Omental fat pad (tissue), 4 donors: Measurements from ENCODE around the gene RAB1A. TPM values are rescaled to one million over a fixed set of nuclear protein-coding genes. Genes with fewer than 3 reads are reported as not detected.

Source experiments
- ATAC-seq: fragments of 150-250 bp; one replicate; pipeline ENCODE4 v1.9.1; 2016; ENCODE audit warnings: mild to moderate bottlenecking, moderate library complexity; ENCODE audit not compliant: low FRiP score
- DNase-seq: peaks from one replicate; pipeline ENCODE4 v3.0.0-alpha.2; 2019; ENCODE audit warnings: low spot score
- total RNA-seq, 4 donors: library from RNA; depleted of rRNA; stranded (reverse); fragments of >200 nt; gene quantifications; one replicate each; pipeline ENCODE4 v1.1.0, GENCODE V29; 2016
- TF ChIP-seq, protein P1 (sequence below), 3 donors: fragments of 450-650 bp; IDR thresholded peaks; one replicate each; pipeline ENCODE4 v1.5.1; 2016 to 2017; ENCODE audit warnings: antibody characterized with exemption in 3 of 3, mild to moderate bottlenecking in 3 of 3, moderate library complexity in 2 of 3

The RAB1A gene
- total RNA-seq, 4 donors from 2014 or later, result 100 to 177 (median 113) TPM

DNA sequence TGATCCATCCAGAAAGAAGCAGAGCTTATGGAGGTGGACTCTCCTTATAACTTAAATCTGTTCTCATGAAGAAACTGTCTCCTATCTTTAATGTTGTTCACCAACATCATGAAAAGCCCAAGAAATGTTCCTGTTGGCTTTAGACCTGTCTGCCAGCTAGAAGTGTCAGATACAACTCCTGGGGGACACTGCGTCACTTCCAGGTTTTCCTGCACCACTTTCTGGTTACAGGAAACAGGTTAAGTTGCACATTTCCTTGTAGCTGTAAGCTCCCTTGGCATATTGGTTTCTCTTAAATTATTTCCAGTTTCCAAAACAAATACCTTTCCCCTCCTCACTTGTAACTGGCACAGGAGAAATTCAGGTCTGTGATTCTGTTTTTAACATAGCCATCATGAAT is 70.8 kb downstream of the RAB1A start:
- no peak for ATAC-seq
- no peak for DNase-seq
- TF ChIP-seq, protein P1, sequence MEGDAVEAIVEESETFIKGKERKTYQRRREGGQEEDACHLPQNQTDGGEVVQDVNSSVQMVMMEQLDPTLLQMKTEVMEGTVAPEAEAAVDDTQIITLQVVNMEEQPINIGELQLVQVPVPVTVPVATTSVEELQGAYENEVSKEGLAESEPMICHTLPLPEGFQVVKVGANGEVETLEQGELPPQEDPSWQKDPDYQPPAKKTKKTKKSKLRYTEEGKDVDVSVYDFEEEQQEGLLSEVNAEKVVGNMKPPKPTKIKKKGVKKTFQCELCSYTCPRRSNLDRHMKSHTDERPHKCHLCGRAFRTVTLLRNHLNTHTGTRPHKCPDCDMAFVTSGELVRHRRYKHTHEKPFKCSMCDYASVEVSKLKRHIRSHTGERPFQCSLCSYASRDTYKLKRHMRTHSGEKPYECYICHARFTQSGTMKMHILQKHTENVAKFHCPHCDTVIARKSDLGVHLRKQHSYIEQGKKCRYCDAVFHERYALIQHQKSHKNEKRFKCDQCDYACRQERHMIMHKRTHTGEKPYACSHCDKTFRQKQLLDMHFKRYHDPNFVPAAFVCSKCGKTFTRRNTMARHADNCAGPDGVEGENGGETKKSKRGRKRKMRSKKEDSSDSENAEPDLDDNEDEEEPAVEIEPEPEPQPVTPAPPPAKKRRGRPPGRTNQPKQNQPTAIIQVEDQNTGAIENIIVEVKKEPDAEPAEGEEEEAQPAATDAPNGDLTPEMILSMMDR (IDR thresholded peaks at IDR 0.05), result no peak

DNA sequence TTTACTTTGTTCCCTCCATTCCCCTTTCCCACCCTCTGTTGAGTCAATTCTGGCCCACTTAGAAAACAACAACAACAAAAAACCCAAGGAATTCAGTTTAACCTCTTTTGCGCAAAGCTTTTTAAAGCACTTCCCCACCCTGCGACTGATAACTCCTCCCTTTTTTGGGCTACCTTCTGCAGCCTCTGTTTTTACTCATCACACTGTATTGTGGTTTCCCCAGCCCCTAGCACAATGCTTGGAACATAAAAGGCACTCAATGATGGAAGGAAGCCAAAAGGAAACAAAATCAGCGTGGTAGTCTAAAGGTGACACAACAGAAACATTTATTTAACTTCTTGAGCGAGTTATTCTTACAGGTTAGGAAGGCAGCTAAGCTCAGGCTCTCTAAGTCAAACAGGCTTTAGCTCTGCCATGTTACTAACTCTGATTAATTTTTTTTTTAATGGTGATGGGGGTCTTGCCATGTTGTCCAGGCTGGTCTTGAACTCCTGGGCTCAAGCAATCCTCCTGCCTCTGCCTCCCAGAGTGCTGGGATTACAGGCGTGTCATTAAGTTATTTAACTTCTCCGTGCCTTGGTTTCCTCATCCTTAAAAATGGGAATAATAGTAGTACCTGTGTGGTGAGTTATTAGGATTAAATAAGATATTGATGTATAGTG is 72.4 kb downstream of the RAB1A start:
- TF ChIP-seq, protein P1 (IDR thresholded peaks at IDR 0.05), result no peak
- no peak for ATAC-seq
- DNase-seq, result no peak

DNA sequence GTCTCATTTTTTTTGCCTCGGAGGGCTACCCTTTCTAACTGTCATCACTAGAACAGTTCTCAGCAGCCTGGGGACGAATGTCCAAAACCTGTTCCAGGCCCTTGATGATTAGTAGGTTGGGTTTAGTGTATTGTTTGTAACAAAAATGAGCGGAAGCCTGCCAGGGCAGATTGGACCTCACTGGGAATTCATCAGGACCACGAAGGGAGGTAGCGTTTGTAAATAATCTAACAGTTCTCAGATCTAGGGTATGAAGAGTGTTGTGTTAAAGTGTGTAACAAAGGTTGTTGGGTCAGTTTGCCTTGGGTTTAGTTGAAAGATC is 72.9 kb downstream of the RAB1A start:
- TF ChIP-seq, protein P1 (IDR thresholded peaks at IDR 0.05), result no peak
- ATAC-seq (no peak), DNase-seq (no peak)

DNA sequence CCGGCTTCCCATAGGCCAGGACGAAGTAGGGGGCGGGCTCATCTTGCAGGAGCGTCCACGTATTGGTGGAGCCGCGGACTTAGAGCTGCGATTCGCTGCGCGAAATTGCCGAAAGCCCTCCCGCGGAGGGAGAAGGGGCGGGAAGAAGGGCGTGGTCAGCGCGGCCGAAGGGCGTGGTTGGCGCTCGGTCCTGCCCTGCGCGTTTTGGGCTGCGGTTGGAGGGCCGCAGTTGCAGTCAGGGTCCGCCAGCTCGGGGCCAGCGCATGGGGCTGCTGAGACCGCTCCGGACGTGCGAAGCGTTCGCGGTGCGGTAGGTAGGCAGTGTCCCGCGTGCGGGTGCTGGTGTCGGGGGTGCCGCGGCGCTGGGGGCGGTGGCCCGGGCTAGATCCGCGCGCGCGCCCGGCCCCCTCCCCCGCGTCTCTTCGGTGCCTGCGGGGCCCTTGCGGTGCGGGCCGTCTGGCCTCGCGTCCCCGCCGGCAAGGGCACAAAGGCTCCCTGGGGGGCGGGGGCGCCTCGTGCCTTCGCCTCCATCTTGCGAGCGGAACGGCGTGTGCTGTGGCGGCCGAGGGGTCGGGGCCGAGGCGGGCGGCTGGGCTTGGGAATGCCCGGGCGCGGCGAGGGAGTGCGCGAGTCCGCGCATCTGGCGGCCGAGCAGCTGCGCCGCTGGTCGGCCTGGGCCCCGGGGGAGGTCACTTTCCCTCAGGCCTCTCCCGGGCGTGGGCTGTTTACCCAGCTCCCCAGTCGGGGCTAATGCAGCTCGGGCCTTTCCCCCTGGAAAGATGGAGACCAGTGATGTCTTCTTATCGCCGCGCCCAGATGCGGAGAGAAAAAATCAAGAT is 73.5 kb downstream of the RAB1A start, which contains the start of gene CEP68:
TSS of gene CEP68 (plus strand) at position 202 of the 839 bp plus-strand sequence. CDS start 13,029 bp downstream, outside the sequence.
- TF ChIP-seq, protein P1 (IDR thresholded peaks at IDR 0.05), result no peak
- peak; percentile 88 for DNase-seq
- peak; percentile 98 for ATAC-seq

DNA sequence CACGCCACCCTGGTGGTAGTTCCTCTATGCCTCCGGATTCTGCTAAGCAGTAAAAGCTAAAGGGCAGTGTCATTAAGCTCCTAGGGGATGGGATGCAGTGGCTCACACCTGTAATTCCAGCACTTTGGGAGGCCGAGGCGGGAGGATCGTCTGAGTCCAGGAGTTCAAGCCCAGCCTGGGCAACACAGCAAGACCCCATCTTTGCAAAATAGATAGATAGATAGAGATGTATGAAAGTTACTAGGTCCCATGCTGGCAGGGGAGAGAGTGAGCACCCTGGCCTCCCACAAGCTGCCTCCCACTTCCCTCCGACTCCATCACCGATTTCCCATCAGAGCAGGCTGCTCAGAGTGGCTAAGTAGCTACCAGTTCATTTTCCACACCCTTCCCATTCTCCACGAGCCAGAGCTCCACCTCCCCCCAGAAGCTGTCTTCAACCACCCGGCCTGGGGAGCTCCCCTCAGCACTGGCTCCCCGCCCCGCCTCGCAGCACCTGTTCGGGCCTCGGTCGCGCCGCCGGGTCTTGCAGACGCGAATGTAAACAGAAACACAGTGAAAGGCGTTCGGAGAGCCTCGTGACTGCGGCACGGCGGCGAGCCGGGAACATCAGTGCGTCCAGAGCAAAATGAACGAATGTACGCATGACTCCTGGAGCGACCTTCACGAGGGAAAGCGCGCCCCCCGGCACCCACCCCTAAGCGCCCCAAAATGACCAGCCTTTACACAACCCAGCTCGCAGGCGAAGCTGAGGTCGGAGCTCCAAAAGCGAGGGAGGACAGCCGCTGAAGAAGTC is 74.3 kb downstream of the RAB1A start:
- peak; percentile 32 for DNase-seq
- TF ChIP-seq, protein P1 (IDR thresholded peaks at IDR 0.05), result no peak
- ATAC-seq, result peak; percentile 42

DNA sequence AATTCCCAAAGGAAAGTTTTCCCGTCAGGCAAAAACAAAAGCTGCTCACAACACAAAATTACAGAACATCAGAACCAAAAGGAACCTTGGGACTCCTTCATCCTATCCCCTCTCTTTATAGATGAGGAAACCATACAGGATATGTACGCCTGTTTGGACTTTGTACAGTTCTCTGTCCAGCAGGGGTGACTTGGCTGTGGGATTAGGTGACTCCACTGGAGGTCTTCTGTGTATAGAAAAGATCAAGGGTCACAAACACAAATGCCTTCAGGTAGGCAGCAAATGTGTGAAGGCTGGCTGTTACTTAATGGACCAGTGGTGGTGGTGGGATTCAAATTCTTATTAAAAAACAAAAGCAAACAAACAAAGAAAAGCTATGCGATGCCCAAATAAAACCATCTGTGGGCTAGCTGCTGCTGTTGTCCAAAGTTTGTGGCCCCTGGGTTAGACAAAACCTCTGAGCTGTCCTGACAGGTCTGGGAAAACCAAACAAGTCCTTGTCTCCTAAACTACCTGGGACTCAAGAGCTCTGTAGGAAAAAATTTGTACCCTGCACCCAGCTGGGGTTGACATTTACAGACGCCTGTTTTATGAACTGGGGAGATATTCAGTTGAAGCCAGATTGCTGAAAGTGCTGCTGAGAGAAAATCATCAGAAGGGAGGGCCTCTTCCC is 75.0 kb downstream of the RAB1A start:
- ATAC-seq (no peak), DNase-seq (no peak)
- TF ChIP-seq, protein P1 (IDR thresholded peaks at IDR 0.05), result no peak
